GM18861 (cell line): Measurements from ENCODE around the gene FGF22.
"Not testable (repeated sequence)": the region's sequence is repeated elsewhere in the genome, so short reads cannot be mapped to it uniquely, and the experiment has no call there.

Experiments
- ATAC-seq: cut with Tn5 transposase; IDR thresholded peaks from one replicate; pipeline ENCODE4 v1.9.1; 2021; ENCODE audit not compliant: unreplicated experiment

The FGF22 gene

GRCh38 chr19:607301-608154 lies 32.2 kb upstream of the FGF22 start:
- ATAC-seq = no peak

GRCh38 chr19:608155-609003 lies 31.3 kb upstream of the FGF22 start:
- ATAC-seq = no peak

- ATAC-seq = no peak
Observed at GRCh38 chr19:609004-609346, 30.7 kb upstream of the FGF22 start.

DNA sequence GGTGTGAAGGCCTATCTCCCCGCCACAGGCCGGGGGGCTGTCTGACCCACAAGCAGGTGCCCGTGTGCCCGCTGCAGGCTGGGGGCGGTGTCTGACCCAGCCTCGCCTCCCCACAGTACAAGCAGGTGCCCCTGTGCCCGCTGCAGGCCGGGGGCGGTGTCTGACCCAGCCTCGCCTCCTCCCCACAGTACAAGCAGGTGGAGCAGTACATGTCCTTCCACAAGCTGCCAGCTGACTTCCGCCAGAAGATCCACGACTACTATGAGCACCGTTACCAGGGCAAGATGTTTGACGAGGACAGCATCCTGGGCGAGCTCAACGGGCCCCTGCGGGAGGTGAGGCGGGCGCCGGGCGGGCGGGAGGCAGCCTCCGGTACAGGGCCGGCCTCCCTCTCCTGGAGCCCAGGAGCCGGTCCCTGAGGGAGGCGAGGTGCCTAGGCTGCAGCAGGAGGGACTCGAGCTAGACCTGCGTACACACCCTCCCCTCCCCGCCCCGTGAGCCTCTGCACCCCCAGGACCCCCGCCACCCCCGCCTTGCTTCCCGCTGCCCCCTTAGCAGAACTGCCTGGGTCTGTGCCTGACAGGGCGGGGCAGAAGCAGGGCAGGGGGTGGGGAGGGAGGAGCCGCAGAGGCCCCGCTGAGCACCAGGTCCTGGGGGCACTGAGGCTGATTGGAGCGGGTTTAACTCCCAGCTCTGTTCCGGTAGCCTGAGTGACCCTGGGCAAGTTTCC lies 29.4 kb upstream of the FGF22 start:
- ATAC-seq = no peak

DNA sequence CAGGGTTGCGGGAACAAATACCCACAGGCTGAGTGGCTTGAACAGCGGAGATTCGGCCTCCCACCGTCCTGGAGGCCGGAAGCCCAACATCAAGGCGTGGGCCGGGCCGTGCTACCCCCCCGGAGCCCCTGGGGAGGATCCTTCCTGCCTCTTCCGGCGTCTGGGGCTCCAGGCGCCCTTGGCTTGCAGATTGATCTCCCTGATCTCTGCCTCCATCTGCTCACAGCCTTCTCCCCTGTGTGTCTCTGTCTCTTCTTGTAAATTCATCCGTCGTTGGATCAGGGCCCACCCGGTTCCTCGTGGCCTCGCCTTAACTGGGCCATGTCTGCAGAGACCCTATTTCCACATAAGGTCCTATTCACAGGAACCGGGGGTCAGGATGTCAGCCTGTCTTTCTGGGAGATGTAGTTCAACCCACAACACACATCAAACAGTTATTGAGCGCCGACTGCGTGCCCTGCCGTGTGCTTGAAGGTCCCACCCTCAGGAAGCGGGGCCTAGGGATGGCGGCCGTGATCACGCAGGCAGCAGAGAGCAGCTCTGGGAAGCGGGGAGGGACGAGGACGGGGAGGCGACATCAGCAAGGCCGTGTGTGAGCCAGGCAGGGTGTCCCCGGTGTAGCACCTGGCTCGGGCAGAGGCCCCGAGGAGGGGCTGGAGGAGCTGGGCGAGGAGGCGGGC lies 28.7 kb upstream of the FGF22 start:
- ATAC-seq = no peak

- no peak for ATAC-seq
Observed at GRCh38 chr19:611481-611868, 28.2 kb upstream of the FGF22 start.

GRCh38 chr19:612941-613340 lies 26.7 kb upstream of the FGF22 start:
- ATAC-seq = no peak

DNA sequence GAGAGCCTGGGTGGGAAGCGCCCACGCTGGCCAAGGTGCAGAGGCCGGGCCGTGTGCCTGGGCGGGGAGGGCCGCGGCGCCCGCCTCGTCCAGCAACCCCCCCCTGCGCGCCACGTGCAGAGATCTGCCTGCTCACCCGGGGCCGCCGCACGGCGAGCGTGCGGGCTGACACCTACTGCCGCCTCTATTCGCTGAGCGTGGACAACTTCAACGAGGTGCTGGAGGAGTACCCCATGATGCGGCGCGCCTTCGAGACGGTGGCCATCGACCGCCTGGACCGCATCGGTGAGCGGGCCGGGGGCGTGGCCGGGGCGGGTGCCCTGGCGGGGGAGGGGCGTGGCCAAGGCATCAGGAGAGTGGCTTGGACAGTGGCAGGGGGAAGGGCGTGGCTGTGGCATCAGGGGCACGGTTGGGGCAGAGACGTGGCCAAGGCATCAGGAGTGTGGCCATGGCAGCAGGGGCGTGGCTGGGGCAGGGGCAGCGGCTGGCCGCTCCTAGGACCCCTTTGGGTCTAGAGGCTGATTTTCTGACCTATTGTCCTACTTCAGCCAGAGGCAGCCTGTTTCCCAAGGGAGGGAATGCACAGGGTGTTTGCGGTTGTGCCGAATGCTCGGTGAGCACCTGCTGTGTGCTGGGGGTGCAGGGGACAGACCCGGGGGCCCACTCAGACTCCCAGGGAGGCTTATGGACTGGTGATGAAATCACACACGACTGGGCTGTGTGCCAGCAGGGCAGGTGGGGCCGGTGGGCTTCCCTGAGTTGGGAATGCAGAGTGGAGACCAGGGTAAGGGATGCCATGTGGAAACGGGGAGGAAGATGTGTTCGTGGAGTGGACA lies 25.7 kb upstream of the FGF22 start:
- ATAC-seq = no peak

- ATAC-seq = no peak
Observed at GRCh38 chr19:615619-616018, 24.1 kb upstream of the FGF22 start.

GRCh38 chr19:616062-616700 lies 23.5 kb upstream of the FGF22 start:
- ATAC-seq = no peak

- no peak for ATAC-seq
Observed at GRCh38 chr19:616747-617526, 22.7 kb upstream of the FGF22 start.

- no peak for ATAC-seq
Observed at GRCh38 chr19:617551-618246, 22.0 kb upstream of the FGF22 start.

DNA sequence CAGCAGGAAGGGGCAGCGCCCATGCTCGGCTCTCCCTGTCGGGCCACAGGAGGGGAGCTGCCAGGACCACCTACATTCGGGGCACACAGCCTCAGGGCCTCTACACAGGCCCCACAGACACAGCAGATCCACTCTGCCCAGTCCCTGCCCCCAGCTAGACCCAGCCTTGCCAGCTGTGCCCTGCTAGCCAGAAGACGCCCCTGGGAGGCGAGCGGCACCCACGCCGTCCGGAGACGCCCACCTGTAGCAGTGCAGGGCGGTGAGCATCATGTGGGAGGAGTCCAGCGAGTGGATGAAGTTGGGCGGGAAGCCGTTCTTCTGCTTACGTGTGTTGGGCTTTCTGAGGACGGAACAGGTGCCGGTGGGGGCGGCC lies 21.4 kb upstream of the FGF22 start:
- ATAC-seq = no peak

DNA sequence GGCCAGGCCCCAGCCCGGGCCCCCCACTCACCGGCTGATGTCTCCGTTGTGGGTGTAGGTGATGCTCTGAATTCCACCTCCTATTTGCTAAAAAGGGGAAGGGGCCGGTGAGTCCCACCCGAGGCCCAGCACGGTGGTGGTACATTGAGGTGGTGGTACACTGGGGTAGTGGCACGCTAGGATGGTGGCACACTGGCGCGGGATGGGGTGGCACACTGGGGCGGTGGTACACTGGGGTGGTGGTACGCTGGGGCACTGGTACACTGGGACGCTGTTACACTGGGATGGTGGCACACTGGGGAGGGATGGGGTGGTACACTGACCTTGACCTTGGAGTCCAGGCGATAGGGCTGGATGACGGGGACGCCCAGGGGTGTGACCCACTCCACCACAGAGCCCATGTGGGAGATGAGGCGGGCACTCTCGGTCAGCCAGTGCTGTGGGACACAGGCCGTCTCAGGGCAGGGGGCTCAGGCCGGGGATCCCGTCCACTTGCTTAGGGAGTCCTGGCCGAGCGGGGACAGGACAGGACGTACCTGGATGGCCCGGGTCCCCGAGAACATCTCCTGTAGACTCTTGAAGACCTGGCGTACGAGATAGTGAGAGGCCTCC lies 20.9 kb upstream of the FGF22 start:
- ATAC-seq = no peak

DNA sequence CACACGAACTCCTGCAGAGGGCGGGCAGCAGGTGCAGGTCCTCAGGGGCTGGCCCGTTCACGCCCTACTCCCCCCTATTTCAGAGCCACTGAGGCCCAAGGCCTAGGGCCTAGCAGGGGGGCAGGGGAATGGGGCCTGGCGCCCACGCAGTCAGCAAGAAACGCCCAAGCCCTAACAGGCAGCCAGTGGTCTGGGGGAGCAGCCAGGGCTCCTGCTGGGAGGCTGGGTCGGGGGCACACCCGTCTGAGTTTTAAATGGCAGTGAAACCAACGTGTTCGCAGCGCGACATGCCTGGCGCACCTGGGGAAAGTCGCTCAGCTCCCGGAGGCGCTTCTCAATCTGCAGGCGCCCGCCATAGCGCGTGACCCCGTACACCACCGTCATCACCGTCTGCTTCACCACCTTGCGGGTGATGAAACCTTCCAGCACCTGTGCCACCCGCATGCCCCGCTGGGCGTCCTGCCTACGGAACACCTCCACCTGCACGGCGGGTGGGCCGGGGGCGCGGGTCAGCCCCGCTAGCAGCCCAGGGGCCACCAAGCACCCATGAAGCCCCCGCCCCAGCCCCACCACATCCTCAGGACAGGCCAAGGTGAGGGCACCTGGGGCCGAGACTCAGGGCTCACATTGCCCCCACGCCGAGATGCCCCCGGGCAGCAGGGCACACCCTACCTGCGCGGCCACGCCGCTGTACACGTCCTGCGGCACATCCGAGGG lies 20.2 kb upstream of the FGF22 start:
- no peak for ATAC-seq

- ATAC-seq = no peak
Observed at GRCh38 chr19:620166-620862, 19.4 kb upstream of the FGF22 start.

DNA sequence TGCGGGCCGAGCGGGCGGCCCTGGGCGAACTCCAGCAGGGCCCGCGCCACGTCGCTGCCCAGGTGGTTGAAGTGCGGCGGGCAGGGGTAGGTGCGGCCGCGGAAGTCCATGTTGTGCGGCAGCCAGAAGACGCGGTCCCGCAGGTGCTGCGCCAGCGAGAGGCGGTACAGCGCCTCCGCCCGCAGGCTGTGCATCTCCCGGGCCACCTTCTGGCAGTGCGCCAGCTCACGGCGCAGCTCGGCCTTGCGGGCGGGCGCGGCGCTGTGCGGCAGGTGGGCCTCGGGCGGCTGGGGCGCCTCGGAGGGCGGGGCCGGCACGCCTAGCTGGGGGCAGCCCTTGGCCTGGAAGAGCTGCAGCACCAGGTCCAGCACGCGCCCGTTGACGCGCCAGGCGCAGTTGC lies 18.5 kb upstream of the FGF22 start:
- not testable (repeated sequence) for ATAC-seq
